WI38 (cell line): ENCODE measurements around the gene EEF1AKMT2.

Experiments used
- H3K4me3 ChIP-seq: 2 replicates; pipeline ENCODE4 v1.5.1; 2011; ENCODE audit warnings: low read depth, mild to moderate bottlenecking, control low read depth, low read length
- CTCF ChIP-seq: IDR thresholded peaks from 2 replicates; pipeline ENCODE4 v1.5.1; 2012; ENCODE audit warnings: low read depth, mild to moderate bottlenecking, control low read depth, low read length

Gene EEF1AKMT2

DNA sequence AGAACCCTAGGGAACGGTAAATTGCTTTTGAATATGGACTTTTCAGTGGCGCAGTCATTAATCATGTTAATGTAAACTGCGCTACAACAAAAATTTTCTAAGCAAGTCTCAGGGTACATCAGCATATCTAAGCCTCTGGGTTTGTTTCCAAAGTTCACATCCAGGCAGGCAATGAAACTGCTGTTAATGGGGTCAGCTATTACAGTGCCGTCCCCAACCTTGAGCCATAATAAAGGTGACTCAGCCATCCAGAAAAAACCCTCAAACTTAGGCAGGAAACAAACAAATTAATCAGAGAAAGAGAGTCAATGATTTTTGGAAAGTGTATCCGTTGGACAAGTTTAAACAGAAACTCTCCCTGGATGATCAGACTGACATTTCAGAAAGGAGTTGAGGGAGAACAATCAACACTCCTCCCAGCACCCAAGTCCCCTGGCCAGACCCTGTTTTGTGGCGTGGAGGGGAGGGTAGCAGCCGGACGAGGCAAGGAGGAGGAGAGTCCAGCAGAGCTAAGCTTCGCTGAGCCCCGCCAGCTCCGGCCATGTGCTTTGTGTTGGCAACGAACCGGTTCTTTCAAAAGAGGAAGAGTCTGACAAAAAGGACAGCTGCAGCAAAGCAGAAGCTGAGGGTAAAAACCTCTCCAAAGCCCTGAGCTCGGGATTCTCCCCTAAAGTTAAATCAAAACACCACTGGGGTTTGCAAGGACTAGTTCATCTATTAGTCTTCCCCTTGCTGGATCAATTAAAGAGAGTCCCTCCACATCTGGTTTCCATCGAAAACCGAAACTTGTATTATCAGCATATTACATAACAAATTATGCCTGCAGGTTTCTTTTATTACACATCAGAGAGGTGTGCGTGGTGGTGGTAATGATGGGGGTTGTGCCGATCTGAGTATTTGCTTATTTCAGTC is 51.1 kb downstream of the EEF1AKMT2 start:
- no peak overlapping the region for H3K4me3 ChIP-seq
- TF ChIP-seq CTCF: no peak

DNA sequence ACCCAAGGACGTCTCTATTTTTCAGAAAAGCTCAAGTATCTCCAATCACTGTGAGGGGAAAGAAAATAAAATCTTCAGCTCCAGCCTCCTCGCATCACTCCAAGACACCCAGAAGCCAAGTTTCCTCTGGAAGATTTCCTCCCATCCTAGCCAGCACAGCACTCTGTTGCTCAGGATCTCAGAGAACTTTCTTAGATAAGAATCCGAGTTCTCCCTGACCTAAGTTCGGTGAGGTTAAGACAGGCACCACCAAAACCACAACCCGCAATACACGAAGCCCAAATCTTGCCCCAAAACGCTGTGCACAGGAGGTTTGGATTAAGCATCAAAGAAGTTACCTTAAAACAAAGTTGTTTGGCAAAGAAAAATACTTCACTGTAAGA is 51.7 kb downstream of the EEF1AKMT2 start:
- no peak overlapping the region for H3K4me3 ChIP-seq
- no peak for TF ChIP-seq CTCF

- H3K4me3 ChIP-seq: no peak overlapping the region
- no peak for TF ChIP-seq CTCF
These were observed 52.4 kb downstream of the EEF1AKMT2 start for GRCh38 chr10:124739119-124739921.

- no peak overlapping the region for H3K4me3 ChIP-seq
- no peak for TF ChIP-seq CTCF
These were observed 53.2 kb downstream of the EEF1AKMT2 start for GRCh38 chr10:124738441-124738840.

DNA sequence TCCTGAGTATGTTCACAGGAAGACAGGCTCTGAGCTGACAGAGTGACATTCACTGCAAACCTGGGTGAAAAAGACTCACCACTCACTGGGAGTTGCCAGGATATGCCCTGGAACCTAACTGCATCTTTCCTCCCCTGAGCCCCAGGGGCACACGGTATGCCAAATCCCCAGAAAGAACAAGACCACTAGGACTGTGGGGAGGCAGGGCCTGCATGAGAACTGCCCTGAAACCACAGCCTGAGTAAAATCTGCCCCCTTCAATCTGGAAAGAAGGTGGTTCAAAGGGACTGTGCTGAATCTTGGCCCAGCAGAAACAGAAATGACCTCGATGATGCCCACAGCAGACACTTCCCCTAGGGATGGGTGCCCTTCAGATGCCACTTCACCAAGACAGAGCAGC is 54.0 kb downstream of the EEF1AKMT2 start:
- no peak overlapping the region for H3K4me3 ChIP-seq
- no peak for TF ChIP-seq CTCF

DNA sequence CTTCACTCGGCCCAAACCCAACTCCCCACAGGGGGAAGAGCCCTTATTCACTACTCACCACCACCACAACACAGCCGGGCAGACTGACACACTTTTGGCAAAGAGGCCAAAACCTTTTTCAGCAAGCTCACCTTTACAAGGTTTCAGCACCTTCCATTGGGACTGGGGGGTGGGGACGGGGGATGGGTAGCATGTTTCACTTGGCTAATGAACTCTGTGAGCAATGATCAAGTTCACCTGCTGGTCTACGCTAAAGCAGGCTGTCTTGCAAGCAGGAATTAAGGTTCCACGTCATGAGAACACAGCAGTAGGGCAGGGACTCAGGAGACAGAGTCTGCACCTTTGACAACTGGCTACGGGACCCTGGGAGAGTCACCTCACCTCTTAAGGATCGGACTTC is 54.5 kb downstream of the EEF1AKMT2 start:
- H3K4me3 ChIP-seq: no peak overlapping the region
- TF ChIP-seq CTCF: no peak
